ENCODE measurements around the gene CCDC12. TPM values are rescaled to one million over a fixed set of nuclear protein-coding genes. Genes with fewer than 3 reads are reported as not detected.

Gene CCDC12
- total and polyA plus RNA-seq, 9 of the 15 experiments (the other 6 are each of a cell fraction or from before 2014, with no cell fraction given) = 8.9 to 201 (median 86.9) TPM

GRCh38 chr3:46950177-46950576, 26.4 kb downstream of the CCDC12 start:
- Histone ChIP-seq H4K20me1 (replicated peaks; ENCODE audit: control insufficient read depth, insufficient read depth, low read length) (peaks cover 76% of the 10 kb centered on the region), H3K27ac (ENCODE audit: extremely low read depth, low read depth, low read length) (peak overlapping the region; percentile 21; the same call in 1 of the 3 replicates), H3K4me3 (no peak overlapping the region), H3K4me2 (ENCODE audit: insufficient read depth, low read length) (no peak overlapping the region), H3K36me3 (ENCODE audit: control insufficient read depth, insufficient read depth, low read length) (peaks cover 47% of the 10 kb centered on the region), H3K9ac (ENCODE audit: insufficient read depth in 1 of 2, low read depth in 2 of 2, low read length in 2 of 2) (no peak overlapping the region; a peak in 1 of 4 replicates), H3K9me3 (replicated peaks; ENCODE audit: control insufficient read depth, insufficient read depth, low read depth, low read length) (no peaks in the 10 kb centered on the region), H3K4me1 (replicated peaks in 1 of 2; ENCODE audit: control insufficient read depth in 2 of 2, insufficient read depth in 2 of 2, low read length in 2 of 2) (peaks cover 59 to 80% of the 10 kb centered on the region in 2 experiments), H2AFZ (ENCODE audit: low read depth, low read length) (no peak overlapping the region), H3K27me3 (ENCODE audit: control insufficient read depth in 2 of 2, insufficient read depth in 2 of 2, low read length in 2 of 2) (no peaks in the 10 kb centered on the region), H3K9me1 (ENCODE audit: control insufficient read depth, insufficient read depth, low read length) (peaks cover 30% of the 10 kb centered on the region), H3K79me2 (ENCODE audit: control insufficient read depth, insufficient read depth, low read length) (peaks cover 97% of the 10 kb centered on the region)
- no peak for ATAC-seq
- intact Hi-C loops (cut with micrococcal nuclease) = no loop called here
- no peak for DNase-seq (ENCODE audit: extremely low read depth in 1 of 4, low spot score in 3 of 4)
- 89% methylated on average over 2 of the region's 2 CpGs for WGBS (ENCODE audit: insufficient coverage, low coverage, missing lambda C conversion rate)
- ChIA-PET POLR2A (interaction anchor here (0.6 to 0.7 kb wide), 2 partner anchors 67 to 76 kb away, joined by 3 to 4 read pairs; no protein-coding TSS in a partner anchor), CTCF (ENCODE audit: low intra/inter-chr PET ratio) (no interaction called here)
- in situ Hi-C loops (cut with MboI) = no loop called here
- no peak for FAIRE-seq
- no TSS peak for BruUV-seq (replicated peaks)
- no peak for TF ChIP-seq CTCFL (IDR thresholded peaks at IDR 0.05; ENCODE audit: borderline replicate concordance, insufficient read depth, low read depth, low read length, poor library complexity, severe bottlenecking)
- no peak for TF ChIP-seq TEAD2 (tag; IDR thresholded peaks at IDR 0.05)
- 0 out of 4 replicates have a peak, but pooled peaks of 1 of the 2 experiments have one; percentile 5 for TF ChIP-seq RAD21 (CRISPR knock-in tag; conservative IDR thresholded peaks at IDR 0.05 in 1 of 2, IDR thresholded peaks at IDR 0.05 in 1 of 2)
- no peak for TF ChIP-seq SMARCE1 (IDR thresholded peaks at IDR 0.05)
- peak; percentile 23; the same call in 1 of the 2 replicates for TF ChIP-seq CEBPB (tag; IDR thresholded peaks at IDR 0.05)
- TF ChIP-seq ZNF3 (CRISPR knock-in tag; IDR thresholded peaks at IDR 0.05) = no peak
- no peak for TF ChIP-seq STAT6 (CRISPR knock-in tag; IDR thresholded peaks at IDR 0.05)
- peak; percentile 83 for TF ChIP-seq ZNF121 (CRISPR knock-in tag; conservative IDR thresholded peaks at IDR 0.05)
- TF ChIP-seq JUN (IDR thresholded peaks at IDR 0.05; ENCODE audit: borderline replicate concordance, low read depth, low read length) = no peak
- TF ChIP-seq JUN (CRISPR knock-in tag; IDR thresholded peaks at IDR 0.05; ENCODE audit: borderline replicate concordance) = no peak
- no peak for TF ChIP-seq ZHX1 (conservative IDR thresholded peaks at IDR 0.05; ENCODE audit: low read length)
- TF ChIP-seq HOXB6 (CRISPR knock-in tag; IDR thresholded peaks at IDR 0.05; ENCODE audit: borderline replicate concordance) = no peak
- no peak for TF ChIP-seq FOS (IDR thresholded peaks at IDR 0.05; ENCODE audit: extremely low read depth, insufficient read length)
- TF ChIP-seq IFI16 (CRISPR knock-in tag; IDR thresholded peaks at IDR 0.05) = no peak
- no peak for TF ChIP-seq HNRNPL (IDR thresholded peaks at IDR 0.05; ENCODE audit: low read depth, low read length)
